GM19240 (cell line): ENCODE results near the gene CACNB4.

Experiments used
- DNase-seq: peaks from one replicate; pipeline ENCODE4 v3.0.0; 2011; ENCODE audit warnings: low spot score; ENCODE audit not compliant: insufficient read length

Gene CACNB4

DNA sequence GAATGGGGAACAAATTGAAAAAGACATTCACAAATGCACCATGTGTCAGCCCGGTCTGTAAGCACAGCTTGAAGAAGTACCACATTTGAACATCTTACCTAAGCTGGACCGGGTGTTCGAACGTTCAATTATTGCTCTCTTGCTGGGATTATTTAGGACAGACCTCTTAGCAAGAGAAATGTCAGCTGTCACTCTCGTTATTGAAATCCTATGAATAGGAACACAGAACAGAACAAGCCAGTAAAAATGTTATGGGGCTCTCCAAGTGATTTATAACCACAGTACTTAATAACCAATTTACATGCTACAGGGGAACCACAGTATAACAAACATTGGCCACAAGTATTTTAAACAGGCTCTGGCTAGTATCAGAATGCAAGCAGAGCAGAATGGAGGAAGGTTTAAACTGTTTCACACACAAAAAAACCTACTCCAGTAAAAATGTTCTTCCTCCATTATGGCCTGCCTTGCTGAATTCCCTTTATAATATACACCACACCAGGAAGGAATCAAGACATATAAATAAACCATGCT lies 238.2 kb downstream of the CACNB4 start:
- DNase-seq, result no peak

DNA sequence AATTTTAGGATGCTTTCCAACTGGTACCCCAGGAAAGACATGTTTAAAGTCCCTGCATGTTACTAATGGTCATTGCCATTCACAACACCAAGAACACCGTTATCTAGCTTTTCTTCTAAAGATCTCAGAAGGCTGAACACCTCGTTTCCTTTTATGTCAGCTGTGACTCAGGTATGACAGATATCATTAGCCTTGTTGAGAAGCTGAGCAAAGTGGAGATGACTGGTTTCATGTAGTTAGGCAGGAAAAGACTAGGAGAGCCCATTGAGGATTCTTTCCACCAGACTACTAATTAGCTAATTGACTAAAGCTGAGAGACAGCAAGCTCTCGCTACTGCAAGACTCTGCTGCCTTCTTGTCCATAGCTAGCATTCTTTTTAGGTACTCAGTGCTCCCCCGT lies 238.6 kb downstream of the CACNB4 start:
- DNase-seq, result no peak

DNA sequence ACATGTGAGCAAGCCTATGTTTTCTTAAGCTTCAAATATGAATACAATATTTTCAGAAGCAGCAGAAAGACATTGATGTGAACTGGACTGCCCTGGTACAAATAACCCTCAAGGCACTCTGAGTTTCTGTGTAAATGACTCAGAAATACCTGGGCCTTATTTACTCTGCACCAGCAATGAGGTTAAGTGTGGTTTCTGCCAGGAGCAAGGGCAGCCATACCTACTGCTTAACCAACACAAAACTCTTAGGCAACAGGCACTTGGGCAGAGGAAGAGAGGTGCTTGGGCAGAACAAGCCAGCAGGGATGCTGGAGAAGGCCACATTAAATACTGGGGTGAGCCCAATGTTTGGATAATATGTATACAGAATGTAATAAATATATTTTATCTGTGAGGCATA lies 241.2 kb downstream of the CACNB4 start:
- DNase-seq, result no peak

DNA sequence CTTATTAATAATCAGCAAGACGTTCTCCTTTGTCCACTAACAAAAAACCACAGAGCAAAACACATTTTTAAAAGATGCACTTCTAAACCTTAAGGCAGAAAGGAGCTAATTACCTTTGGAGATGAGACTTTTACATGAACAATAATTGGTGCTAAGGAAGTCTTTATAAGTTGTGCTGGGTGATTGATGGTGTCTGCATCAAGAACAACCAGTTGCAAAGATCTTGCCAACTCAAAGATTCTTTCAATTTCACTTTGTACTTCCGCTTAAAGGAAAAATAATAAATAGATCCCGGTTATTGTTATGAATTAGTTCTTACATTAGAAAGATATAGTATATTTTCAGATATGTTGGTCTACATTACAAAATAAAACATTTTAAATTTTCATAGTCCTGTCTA lies 243.7 kb downstream of the CACNB4 start:
- DNase-seq, result no peak

DNA sequence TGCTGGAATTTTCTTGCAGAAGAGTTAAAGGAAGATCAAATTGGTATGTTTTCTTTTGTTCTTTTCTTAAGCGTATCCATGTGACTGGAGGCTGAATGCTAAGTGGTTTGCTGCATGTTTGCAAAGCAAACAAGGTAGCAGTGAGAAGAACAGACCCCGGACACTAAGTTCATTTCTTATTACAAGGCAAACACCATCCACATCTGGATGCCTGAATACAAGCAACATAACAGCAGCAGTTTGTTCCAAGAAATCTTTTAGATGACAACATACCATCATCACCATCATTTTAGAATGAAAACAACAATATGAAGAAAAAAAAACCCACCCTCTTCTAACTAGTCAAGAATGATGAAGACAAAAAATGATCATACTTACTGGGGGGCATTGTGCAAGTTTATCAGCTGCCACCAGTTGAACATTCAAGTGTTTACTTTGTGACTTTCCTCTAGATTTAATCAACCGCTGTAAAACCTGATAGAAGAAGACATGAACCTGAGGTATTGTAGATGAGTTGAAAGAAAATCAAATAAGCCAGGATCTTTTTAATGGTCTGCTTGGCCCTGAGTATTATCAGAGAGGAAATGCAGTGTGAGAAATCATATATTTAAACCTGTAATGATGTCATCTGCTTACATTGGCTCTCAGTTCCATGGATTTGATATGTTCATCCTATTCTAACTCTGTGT lies 245.6 kb downstream of the CACNB4 start:
- DNase-seq, result no peak

DNA sequence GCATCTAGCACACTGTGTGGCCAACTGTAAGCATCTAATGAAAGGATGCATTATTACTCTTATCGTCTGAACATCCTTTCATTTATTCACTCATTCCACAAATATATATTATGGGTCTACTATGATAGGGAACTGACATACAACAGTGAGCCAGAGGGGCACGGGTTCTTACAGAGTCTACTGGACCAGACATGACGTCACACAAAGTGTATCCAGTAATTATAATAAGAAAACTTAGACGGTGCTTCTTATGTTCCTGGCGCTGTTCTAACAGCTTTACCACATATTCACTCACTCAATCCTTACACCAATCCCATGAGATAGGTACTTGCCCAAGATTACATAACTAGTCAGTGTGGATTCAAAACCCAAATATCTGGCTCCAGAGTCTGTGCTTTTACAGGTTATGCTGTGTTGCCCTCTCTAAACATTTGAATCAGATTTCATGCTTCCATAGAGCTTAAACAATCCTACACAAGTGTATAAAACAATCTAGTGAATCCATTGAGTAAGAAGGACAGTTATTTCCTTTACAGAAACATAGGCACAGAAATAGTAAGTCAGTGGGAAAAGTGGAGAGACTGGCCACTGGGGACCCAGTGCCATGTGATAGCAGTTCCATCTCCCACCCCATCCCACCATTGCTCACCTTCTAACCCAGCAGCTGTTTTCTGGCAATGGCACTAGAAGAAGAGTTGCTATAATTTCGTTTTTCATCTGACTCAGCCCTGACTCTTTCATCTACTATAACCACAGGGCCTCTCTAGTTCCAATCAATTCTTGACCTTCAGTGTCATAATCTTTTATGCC lies 246.4 kb downstream of the CACNB4 start:
- no peak for DNase-seq

DNA sequence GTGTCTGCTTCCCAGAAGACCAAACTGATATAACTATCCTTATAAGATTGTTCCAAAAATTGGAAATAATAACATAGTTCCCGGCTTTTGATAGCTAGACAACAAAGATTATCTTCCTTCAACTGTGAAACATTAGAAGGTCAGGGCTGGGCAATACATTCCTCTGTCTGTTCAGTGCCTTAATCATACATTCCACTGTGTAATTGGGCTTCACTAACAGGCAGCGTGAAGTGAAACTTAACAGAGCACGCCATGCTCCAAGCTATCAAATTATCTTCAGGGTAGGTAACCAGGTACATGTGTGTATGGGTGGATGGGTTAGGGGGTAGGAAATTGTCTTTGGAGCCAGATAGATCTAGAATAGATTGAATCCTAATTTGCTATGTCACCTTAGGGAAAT lies 247.1 kb downstream of the CACNB4 start:
- DNase-seq, result no peak

DNA sequence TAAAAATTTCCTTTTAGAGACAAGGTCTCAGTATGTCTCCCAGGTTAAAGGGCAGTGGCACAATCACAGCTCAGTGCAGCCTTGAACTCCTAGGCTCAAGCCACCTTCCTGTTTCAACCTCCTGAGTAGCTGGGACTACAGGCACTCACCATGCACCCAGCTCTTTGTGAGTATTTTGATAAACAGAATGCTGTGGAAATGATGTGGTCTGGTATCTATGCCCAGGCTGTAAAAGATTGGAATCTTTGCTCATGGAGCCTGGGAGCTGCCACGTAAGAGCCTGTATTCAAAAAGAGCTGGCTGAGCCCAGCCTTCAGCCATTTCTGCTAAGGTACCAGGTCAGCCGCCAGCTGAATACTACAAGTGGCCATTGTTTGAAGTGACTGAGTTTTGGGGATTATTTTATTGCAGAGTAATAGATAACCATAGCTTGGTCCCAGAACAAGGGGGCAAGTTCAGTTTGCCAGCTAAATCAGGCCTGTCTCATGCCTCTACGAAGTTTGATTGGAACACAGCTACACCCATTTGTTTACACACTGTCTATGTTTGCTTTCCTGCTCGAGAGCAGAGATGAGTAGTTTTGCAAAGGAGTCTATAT lies 249.3 kb downstream of the CACNB4 start:
- DNase-seq, result no peak

DNA sequence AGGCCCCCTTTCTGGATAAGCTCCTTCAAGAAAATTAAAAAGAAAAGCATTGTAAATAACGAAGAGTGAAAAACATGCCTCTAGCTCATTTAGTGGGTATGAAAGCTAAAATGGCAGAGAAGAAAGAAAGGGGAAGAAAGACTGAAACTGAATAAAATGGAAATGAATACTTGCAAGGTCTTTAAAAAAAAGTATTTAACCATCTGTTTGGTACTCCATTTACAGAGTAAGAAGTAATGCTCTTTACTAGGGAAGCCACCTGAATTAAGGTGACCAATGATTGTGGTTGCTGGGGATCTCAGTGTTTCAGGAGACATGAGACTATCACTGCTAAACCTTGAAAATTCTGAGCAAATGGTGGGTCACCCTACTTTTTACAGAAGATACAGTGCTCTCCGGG lies 253.0 kb downstream of the CACNB4 start:
- DNase-seq, result no peak

DNA sequence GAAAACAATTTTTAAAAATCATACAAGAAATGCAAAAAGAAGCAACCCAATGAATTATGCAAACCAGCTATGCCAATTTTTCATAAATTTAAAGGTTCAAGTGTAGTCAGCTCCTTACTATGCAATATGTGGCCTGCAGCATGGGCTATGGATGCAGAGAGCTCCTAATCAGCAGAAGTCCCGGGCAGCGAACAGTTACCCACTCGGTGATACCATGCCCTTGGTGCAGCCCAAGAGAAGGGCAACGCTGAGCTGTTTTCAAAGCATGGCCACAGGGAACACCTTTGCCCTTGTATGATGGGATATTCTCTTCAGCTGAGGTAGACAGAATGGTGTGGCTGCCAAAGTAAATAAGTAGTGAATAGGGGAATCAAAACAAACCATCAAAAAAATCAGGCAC lies 253.4 kb downstream of the CACNB4 start:
- no peak for DNase-seq

DNA sequence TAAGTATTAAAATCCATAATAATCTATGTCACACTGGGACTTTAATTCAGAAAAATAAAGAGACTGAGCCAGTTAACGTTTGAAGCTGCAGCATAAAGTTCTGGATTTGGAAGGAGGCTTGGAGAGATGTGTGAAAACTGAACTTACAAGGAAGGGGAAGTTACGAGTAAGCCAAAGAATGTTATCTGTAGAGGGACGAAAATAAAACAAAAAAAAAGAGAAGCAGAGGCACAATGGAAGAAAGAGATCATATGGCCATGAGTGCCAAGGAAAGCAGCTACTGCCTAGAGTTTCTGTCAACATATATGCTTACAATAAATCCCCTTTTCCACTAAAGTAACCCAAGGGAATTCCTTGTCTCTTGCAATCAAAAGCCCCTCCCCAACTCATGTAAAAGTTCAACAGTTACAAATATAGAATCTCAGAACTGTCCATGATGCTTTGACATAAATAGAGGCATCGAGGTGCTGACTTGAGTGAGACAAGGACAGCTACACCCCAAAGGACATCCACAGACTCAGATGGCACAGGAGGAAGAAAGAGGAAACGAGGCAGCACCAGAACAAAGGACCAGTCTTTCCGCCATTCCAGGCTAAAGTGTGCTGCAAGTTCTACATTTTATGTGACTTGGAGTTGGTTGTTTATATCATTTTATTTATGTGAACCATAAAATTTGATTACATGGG lies 254.5 kb downstream of the CACNB4 start:
- no peak for DNase-seq

DNA sequence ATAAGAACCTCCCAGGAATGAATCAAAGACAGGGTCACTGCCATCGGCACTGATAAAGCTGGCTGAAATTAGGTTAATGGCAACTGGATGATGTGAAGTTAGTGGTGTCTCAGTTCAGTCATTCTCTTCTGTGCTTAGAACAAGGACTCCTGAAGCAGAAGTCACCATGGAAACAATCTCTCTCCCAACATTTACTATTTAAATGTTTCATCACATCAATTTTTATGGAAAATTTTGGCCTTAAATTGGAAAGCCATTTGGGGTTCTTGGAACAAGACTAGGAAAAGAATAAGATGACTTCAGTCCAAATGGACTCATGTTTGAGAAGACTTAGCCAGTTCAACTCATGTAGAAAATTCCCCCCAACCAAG lies 255.2 kb downstream of the CACNB4 start:
- no peak for DNase-seq

DNA sequence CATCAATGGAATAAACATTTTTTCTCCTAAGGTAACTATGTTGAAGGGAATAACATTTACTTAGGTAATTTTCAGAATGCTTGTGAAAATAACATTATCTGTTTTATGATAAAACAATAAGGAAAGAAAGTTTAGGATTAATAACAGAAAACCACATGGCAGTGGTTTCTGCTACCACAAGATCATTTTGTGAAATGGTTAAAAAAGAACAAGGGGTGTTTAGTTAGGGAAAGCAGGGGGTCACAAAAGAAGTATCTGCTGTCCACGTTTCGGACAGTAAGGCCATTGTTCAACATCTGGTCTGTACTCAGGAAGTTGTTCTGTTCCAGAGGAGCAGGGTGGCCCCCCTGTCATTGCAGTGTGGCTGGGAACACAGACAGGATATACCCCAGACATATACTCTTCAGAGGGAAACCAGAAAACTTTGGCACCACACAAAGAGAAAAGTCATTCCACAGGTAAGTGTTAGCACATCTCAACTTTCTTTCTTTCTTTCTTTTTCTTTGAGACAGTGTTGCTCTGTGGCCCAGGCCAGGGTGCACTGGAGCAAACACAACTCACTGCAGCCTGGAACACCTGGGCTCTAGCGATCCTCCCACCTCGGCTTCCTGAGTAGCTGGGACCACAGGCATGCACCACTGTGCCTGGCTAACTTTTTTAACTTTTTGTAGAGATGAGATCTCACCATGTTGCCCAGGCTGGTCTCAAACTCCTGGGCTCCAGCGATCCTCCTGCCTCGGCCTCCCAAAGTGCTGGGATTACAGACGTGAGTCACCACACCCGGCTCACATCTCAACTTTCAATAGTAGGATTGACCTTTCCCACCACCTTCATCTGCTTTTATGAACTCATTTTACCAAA lies 255.8 kb downstream of the CACNB4 start:
- DNase-seq, result no peak

DNA sequence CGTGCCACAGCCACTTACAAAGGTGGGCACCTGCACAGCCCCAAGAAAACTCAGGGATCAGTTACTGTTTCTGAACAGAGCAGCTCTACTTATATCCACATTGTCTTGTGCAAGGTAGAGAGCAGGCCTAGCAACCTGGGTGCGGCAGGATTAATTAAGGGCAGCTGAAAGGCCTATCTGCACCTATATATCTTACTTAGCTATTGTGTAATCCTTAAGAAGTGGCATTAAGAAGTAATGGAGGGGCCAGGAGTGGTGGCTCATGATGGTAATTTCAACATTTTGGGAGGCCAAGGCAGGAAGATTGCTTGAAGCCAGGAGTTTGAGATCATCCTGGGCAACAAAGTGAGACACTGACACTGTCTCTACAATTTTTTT lies 257.8 kb downstream of the CACNB4 start:
- no peak for DNase-seq

DNA sequence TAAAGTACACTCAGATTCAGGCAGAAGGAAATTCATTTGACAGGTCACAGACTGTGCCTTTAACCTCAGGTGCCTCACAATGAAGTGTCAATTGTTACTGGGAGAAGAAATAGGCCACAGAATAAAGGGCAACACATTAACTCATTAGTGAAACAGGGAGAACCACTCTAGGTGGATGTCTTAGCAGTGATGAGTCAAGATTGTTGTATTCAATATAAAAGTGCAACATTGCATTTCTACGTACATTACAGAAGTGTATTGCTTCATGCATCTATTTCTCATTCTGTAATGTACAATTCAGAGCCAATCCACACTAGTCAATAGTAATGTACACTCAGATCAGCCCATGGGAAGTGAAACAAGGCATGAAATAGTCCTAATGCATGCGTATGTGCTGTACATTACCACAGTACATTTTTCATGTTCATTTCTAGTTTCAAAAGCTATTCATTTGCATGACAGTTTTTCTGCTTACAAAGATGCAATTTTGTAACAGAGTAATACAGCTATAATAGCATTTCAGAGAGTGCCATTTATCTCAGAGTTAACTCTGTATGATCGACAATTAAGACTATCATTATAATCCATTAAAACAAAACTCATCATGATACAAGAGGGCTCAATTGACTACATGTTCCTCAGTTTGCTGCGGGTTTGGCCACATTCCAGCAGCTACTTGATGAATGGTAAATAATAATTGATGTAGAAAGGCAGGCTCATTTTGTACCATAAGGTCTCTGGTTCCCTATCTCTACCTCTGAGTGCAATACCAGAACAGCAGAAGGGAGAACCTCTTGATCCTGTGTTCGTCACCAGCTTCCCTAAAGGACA lies 258.4 kb downstream of the CACNB4 start:
- no peak for DNase-seq

DNA sequence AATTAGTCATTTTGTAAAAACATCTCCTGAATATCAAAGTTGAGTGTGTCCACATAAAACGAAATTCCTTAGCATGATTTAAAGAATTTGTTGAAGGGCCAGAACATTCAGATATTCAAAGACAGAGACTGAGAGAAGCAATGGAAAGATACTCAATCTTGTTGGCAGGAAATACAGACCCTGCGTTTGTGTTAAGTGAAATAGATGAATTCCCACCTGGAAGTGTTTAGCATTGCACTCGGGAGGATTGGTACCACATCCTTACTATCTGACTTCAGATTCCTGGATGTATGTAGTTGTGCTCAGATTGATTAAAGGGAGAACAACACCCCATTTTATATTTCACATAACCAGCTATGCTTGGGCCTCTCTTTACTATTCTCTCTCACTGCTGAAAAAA lies 260.9 kb downstream of the CACNB4 start:
- DNase-seq, result no peak

DNA sequence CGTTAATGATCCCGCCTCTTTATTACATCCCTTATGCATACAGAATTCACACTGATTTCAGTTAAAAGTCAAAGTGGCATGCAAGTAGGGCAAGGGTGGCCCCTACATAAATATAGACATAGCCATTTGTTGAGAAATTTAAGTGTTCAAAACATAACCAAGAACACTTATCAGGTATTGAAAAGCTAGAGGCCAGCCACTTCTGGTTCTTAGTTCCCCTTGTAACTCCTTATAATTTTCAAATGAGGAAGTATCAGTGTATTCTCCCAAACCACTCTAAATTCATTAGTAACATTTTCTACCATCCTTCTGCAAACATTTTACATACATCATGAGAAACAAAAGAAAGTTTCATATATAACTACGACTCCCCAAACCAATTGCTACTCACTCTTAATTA lies 264.9 kb downstream of the CACNB4 start:
- no peak for DNase-seq

DNA sequence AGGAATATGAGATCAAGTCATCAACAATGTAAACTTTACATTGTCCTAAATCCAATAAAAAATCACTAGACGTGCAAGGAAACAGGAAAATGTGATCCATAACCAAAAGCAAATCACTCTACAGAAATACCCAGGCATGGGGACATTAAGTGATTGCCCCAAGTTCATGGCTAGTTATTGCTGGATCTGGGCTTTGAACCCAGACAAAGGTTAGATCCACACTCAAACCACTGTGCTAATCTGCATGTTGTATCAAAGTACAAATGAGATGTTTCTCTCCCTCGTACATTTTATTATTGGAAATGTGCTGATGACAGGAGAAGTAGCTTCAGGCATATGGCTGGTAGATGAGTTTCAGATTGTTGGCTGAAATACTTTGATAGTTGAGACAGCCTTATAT lies 267.9 kb downstream of the CACNB4 start:
- no peak for DNase-seq

DNA sequence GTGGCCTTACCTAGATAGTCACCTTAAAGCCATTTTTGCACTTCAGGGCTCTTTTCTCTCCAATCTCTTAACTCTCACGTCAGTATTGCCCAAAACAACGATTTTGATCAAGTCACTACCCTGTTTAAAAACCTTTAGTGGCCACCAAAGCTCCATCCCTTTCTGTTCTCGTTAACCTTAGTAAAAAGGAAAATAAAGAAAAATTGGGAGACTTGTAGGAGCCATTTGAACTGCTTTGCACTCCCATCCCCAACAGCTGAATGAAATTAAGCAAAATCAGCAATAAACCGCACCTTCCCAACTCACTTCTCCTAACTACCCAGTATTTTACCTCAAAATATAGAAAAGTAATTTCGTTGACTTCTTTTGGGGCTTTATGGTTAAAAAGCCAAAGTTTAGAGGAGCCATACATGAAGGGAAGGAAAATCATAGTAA lies 269.9 kb downstream of the CACNB4 start:
- no peak for DNase-seq
